ENCODE data around the gene MAGEA9. TPM values are rescaled to one million over a fixed set of nuclear protein-coding genes. Genes with fewer than 3 reads are reported as not detected.

MAGEA9 gene
- total and polyA plus RNA-seq, 2 experiments from 2014 or later: not detected

- TF ChIP-seq, protein P1, sequence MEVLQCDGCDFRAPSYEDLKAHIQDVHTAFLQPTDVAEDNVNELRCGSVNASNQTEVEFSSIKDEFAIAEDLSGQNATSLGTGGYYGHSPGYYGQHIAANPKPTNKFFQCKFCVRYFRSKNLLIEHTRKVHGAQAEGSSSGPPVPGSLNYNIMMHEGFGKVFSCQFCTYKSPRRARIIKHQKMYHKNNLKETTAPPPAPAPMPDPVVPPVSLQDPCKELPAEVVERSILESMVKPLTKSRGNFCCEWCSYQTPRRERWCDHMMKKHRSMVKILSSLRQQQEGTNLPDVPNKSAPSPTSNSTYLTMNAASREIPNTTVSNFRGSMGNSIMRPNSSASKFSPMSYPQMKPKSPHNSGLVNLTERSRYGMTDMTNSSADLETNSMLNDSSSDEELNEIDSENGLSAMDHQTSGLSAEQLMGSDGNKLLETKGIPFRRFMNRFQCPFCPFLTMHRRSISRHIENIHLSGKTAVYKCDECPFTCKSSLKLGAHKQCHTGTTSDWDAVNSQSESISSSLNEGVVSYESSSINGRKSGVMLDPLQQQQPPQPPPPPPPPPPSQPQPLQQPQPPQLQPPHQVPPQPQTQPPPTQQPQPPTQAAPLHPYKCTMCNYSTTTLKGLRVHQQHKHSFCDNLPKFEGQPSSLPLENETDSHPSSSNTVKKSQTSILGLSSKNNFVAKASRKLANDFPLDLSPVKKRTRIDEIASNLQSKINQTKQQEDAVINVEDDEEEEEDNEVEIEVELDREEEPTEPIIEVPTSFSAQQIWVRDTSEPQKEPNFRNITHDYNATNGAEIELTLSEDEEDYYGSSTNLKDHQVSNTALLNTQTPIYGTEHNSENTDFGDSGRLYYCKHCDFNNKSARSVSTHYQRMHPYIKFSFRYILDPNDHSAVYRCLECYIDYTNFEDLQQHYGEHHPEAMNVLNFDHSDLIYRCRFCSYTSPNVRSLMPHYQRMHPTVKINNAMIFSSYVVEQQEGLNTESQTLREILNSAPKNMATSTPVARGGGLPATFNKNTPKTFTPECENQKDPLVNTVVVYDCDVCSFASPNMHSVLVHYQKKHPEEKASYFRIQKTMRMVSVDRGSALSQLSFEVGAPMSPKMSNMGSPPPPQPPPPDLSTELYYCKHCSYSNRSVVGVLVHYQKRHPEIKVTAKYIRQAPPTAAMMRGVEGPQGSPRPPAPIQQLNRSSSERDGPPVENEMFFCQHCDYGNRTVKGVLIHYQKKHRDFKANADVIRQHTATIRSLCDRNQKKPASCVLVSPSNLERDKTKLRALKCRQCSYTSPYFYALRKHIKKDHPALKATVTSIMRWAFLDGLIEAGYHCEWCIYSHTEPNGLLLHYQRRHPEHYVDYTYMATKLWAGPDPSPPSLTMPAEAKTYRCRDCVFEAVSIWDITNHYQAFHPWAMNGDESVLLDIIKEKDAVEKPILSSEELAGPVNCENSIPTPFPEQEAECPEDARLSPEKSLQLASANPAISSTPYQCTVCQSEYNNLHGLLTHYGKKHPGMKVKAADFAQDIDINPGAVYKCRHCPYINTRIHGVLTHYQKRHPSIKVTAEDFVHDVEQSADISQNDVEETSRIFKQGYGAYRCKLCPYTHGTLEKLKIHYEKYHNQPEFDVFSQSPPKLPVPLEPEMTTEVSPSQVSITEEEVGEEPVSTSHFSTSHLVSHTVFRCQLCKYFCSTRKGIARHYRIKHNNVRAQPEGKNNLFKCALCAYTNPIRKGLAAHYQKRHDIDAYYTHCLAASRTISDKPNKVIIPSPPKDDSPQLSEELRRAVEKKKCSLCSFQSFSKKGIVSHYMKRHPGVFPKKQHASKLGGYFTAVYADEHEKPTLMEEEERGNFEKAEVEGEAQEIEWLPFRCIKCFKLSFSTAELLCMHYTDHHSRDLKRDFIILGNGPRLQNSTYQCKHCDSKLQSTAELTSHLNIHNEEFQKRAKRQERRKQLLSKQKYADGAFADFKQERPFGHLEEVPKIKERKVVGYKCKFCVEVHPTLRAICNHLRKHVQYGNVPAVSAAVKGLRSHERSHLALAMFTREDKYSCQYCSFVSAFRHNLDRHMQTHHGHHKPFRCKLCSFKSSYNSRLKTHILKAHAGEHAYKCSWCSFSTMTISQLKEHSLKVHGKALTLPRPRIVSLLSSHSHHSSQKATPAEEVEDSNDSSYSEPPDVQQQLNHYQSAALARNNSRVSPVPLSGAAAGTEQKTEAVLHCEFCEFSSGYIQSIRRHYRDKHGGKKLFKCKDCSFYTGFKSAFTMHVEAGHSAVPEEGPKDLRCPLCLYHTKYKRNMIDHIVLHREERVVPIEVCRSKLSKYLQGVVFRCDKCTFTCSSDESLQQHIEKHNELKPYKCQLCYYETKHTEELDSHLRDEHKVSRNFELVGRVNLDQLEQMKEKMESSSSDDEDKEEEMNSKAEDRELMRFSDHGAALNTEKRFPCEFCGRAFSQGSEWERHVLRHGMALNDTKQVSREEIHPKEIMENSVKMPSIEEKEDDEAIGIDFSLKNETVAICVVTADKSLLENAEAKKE (CRISPR knock-in tag; IDR thresholded peaks at IDR 0.05): no peak
- no peak for TF ChIP-seq REST (IDR thresholded peaks at IDR 0.05; ENCODE audit: unreplicated experiment)
- no peak for TF ChIP-seq ZNF331 (CRISPR knock-in tag; IDR thresholded peaks at IDR 0.05; ENCODE audit: low read depth)
- TF ChIP-seq POLR2AphosphoS5 (IDR thresholded peaks at IDR 0.05; ENCODE audit: low read depth): no peak
- TF ChIP-seq NANOG (IDR thresholded peaks at IDR 0.05; ENCODE audit: borderline replicate concordance): no peak
- no peak for TF ChIP-seq EZH2 (IDR thresholded peaks at IDR 0.05; ENCODE audit: low read depth, unreplicated experiment)
- no peak for TF ChIP-seq EZH2phosphoT487 (IDR thresholded peaks at IDR 0.05; ENCODE audit: unreplicated experiment)
- no peak for TF ChIP-seq STAT1 (IDR thresholded peaks at IDR 0.05; ENCODE audit: unreplicated experiment)
- TF ChIP-seq, protein P2, sequence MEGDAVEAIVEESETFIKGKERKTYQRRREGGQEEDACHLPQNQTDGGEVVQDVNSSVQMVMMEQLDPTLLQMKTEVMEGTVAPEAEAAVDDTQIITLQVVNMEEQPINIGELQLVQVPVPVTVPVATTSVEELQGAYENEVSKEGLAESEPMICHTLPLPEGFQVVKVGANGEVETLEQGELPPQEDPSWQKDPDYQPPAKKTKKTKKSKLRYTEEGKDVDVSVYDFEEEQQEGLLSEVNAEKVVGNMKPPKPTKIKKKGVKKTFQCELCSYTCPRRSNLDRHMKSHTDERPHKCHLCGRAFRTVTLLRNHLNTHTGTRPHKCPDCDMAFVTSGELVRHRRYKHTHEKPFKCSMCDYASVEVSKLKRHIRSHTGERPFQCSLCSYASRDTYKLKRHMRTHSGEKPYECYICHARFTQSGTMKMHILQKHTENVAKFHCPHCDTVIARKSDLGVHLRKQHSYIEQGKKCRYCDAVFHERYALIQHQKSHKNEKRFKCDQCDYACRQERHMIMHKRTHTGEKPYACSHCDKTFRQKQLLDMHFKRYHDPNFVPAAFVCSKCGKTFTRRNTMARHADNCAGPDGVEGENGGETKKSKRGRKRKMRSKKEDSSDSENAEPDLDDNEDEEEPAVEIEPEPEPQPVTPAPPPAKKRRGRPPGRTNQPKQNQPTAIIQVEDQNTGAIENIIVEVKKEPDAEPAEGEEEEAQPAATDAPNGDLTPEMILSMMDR (conservative IDR thresholded peaks at IDR 0.05; ENCODE audit: low read depth in 2 of 2): no peak
- no peak for TF ChIP-seq JUNB (IDR thresholded peaks at IDR 0.05; ENCODE audit: unreplicated experiment)
- TF ChIP-seq, protein P3, sequence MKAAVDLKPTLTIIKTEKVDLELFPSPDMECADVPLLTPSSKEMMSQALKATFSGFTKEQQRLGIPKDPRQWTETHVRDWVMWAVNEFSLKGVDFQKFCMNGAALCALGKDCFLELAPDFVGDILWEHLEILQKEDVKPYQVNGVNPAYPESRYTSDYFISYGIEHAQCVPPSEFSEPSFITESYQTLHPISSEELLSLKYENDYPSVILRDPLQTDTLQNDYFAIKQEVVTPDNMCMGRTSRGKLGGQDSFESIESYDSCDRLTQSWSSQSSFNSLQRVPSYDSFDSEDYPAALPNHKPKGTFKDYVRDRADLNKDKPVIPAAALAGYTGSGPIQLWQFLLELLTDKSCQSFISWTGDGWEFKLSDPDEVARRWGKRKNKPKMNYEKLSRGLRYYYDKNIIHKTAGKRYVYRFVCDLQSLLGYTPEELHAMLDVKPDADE (IDR thresholded peaks at IDR 0.05): no peak
Measured at GRCh38 chrX:149829751-149830191, 48.0 kb downstream of the MAGEA9 start (continued).

Measured in GM23338 (cell line).